GM12872 (cell line): ENCODE results near the gene LDAH.

Source experiments
- CTCF ChIP-seq: IDR thresholded peaks from 3 replicates; pipeline ENCODE4 v1.5.1; 2011; ENCODE audit warnings: low read depth, mild to moderate bottlenecking, low read length, moderate library complexity; ENCODE audit not compliant: insufficient read depth

Gene LDAH

GRCh38 chr2:20670315-20671035, 152.4 kb downstream of the LDAH start:
- no peak for TF ChIP-seq CTCF

GRCh38 chr2:20669562-20670314, 153.2 kb downstream of the LDAH start:
- no peak for TF ChIP-seq CTCF

GRCh38 chr2:20668871-20669475, 153.9 kb downstream of the LDAH start:
- TF ChIP-seq CTCF: no peak

- no peak for TF ChIP-seq CTCF
Measured at GRCh38 chr2:20668451-20668850, 154.4 kb downstream of the LDAH start.

- no peak for TF ChIP-seq CTCF
Measured at GRCh38 chr2:20667531-20668401, 155.1 kb downstream of the LDAH start.

- no peak for TF ChIP-seq CTCF
Measured at GRCh38 chr2:20667151-20667530, 155.8 kb downstream of the LDAH start.
